CD4-positive, alpha-beta T cell treated with Interferon alpha-2 for 1 hour (primary cell): ENCODE results near the gene NR2F1-AS1.

Source experiments
- DNase-seq, 2 donors: peaks; one replicate each; pipeline ENCODE4 v3.0.0-alpha.2; 2020 to 2022

The NR2F1-AS1 gene

DNA sequence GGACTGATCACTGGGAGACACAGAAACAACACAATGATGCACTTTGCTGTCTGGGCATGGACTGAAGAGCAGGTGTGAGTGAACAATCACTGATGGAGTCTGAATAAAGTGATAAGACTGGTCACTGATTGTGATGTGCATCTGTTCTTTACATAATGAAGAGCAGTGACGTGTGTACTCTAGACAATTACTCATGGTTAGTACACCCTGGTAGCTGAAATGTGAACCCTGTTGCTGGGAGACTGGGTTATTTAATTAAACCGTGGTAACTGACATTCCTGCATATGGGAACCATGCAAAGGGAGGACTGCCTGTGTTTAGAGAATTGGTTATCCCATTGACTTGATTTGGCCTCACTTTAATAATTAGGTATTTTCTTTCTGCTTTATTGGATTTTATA lies 202.9 kb downstream of the NR2F1-AS1 start:
- no peak for DNase-seq

DNA sequence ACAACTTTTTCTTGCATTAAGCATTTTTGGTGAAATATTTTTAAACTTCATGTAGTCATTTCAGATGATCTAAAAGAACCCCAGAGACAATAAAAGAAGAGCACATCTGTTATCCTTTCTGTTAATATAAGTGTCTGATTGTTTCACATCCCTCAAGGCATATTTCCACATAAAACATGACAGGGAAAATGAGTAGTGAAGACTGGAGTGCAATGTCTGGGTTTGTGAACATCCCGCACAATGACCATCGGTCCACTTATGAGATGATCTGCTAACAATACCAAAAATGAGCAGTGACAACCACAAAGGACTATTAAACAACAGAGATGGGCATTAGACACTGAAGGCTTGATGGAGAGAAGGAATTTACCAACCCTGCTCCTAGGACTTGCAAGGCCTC lies 209.1 kb downstream of the NR2F1-AS1 start:
- DNase-seq = no peak

DNA sequence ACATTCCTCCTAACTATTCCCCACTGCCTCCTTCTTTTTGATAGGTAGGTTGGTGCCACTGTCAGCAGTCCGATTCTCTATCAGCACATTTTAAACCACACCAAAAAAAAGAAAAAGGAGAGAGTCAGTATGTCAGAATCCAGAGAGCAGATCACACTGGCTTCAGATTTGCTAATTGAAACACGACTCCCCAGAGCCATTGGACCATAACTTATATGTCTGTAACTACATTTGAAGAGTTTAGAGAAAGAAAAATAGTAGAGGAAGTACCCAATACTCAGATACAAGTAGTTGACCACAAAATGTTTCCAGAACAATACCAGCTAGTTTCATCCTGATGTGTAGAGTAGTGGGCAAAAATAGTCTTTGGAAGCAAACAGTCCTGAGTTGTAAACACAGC lies 216.6 kb downstream of the NR2F1-AS1 start:
- DNase-seq = no peak

GRCh38 chr5:93360436-93361088 lies 220.5 kb downstream of the NR2F1-AS1 start:
- DNase-seq = no peak

DNA sequence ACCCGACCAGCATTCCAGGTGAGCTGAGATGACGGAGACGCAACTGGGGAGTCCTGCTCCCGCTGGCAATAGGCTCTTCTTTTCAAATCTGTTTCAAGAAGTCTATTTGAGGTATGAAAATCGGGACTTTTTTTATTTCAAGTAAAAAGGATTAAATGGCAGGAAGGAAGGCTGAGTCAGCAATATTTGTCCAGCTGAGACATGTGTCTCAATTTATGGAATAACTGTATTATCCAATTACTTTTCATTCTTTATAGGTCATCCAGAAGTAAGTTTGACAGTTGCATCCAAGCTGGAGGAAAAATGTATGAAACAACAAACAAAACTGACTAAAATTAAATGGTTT lies 221.1 kb downstream of the NR2F1-AS1 start:
- no peak for DNase-seq
